IPS-15b (cell line): ENCODE results near the gene WT1.

Source experiments
- H3K27me3 ChIP-seq: one replicate; pipeline ENCODE4 v1.6.1; 2013; ENCODE audit warnings: low read length; ENCODE audit not compliant: control insufficient read depth, insufficient read depth
- H3K36me3 ChIP-seq: one replicate; pipeline ENCODE4 v1.6.1; 2013; ENCODE audit warnings: low read length; ENCODE audit not compliant: control insufficient read depth, insufficient read depth
- H3K4me1 ChIP-seq: one replicate; pipeline ENCODE4 v1.6.1; 2013; ENCODE audit warnings: mild to moderate bottlenecking, low read length; ENCODE audit not compliant: control insufficient read depth, insufficient read depth
- H3K4me3 ChIP-seq: one replicate; pipeline ENCODE4 v1.5.1; 2013; ENCODE audit warnings: low read depth, low read length
- H3K9ac ChIP-seq: one replicate; pipeline ENCODE4 v1.6.1; 2013; ENCODE audit warnings: low read depth, mild to moderate bottlenecking, low read length
- H3K9me3 ChIP-seq: one replicate; pipeline ENCODE4 v1.6.1; 2013; ENCODE audit warnings: mild to moderate bottlenecking, low read length; ENCODE audit not compliant: control insufficient read depth, insufficient read depth

The WT1 gene

DNA sequence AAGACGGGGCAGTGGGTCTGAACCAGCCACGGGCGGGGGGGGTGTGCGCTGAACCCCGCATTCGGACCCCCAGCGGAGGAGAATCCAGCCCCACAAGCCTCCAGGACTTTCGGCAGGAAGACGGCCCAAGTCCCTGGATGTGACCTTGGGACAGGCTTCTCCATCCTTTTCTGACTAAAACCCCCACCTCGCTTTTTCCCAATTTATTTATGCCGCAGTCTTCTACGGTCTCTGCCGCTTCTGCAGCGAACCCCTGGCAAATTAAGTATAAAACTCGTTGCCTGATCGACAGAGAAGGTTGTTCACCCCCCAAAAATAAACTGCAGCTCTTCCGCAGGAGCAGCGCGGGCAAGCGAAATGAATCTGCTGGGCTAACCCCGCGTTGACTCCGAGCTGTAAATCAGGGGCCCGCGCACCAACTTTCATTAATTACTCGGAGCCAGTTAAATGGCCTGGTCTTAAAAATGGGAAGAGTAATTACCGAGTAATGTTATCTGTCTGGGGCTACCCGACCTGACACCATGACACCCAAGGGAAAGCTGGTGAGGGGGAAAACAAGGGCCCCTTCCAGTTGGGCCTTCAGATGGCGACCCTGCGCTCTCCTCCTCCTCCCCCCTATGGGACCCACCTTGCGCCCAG, 6.6 kb downstream of the WT1 start:
- H3K9me3 ChIP-seq = no peaks in the 10 kb centered on the region
- no peaks in the 10 kb centered on the region for H3K36me3 ChIP-seq
- H3K9ac ChIP-seq = no peak overlapping the region
- peak overlapping the region; percentile 53 for H3K4me3 ChIP-seq
- H3K4me1 ChIP-seq = peaks cover 2% of the 10 kb centered on the region
- peaks cover 99% of the 10 kb centered on the region for H3K27me3 ChIP-seq

DNA sequence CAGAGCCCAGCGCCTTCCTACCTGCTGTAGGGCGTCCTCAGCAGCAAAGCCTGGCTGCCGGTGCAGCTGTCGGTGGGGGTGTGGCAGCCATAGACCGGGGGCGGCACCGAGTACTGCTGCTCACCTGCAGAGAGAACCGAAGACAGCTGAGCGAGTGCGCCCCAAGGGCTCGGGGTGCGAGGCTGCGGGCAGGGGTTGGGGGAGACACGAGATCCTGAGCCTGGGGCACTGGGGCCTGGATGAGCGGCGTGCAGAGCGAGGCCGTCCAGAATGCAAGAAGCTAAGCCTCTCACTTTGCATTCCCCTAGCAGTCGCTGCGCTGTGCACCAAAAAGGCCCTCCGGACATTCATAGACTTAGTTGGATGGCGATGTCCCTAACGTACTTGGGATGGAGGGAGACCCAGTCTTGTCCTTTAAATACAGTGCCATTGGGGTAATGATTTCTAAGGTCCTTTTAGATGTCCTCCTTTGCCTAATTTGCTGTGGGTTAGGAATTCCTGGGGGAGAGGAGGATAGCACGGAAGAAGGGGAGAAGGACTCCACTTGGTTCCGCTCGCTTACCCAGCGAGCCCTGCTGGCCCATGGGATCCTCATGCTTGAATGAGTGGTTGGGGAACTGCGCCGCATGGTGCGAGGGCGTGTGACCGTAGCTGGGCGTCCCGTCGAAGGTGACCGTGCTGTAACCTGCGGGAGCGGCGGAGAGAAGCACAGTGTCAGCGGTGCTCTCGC, 7.2 kb downstream of the WT1 start:
- peaks cover 2% of the 10 kb centered on the region for H3K4me1 ChIP-seq
- H3K4me3 ChIP-seq = peak overlapping the region; percentile 53
- H3K9ac ChIP-seq = no peak overlapping the region
- H3K27me3 ChIP-seq = peaks cover 99% of the 10 kb centered on the region
- no peaks in the 10 kb centered on the region for H3K9me3 ChIP-seq
- no peaks in the 10 kb centered on the region for H3K36me3 ChIP-seq

DNA sequence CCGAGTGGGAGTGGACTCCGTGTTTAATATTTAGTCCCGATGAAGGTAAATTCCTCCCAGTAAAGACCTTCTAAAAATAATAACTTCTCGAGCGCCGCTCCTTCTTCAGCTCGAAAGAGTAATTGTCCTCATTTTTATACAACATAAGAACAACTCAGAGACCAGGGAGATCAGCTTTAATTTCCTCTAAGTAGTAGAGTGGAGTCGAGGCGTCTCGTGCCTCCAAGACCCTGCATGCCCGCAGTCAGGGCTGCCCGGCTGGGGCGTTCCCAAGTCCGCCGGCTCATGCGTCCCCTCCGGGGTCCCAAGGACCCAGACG, 7.8 kb downstream of the WT1 start:
- Histone ChIP-seq H3K9ac (no peak overlapping the region), H3K4me3 (peak overlapping the region; percentile 53), H3K4me1 (peaks cover 2% of the 10 kb centered on the region), H3K9me3 (no peaks in the 10 kb centered on the region), H3K36me3 (no peaks in the 10 kb centered on the region), H3K27me3 (peaks cover 99% of the 10 kb centered on the region)

DNA sequence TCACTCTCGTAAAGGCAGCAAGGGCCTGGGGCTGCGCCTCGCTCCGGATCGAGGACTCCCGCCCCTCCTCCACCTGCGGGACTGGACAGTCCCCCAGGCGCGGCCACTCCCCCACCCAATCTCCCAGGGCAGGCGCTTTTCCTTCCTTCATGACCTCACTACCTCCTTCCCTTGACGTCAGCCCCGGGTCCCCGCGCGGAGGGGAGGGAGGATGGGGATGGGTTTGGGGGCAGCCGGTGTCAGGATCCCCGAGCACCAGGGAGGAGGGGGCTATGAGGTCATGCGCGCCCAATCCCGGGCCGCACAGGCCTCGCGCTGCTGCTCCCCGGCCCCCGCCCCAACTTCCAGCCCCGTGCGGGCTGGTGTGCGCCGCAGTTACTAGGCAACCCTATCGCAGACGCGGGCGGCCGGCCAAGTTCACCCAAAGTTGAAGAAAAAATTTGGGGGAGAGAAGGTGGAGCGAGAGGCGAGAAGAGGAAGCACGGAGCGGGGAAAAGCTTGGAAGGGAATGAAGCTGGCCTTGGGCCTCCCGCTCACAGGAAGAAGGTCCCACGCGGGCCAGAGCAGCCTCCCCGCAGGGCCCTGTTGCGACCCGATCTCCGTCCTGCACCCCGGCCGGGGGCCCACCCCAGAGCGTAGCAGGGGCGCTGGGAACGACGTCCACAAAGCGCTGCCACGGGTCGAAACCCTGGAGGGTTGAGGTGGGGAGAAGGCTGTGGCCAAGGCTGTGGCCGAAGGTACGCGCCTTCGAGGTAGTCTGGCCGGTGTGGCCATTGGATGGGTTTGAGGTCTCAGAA, 8.3 kb downstream of the WT1 start:
- H3K9me3 ChIP-seq = no peaks in the 10 kb centered on the region

DNA sequence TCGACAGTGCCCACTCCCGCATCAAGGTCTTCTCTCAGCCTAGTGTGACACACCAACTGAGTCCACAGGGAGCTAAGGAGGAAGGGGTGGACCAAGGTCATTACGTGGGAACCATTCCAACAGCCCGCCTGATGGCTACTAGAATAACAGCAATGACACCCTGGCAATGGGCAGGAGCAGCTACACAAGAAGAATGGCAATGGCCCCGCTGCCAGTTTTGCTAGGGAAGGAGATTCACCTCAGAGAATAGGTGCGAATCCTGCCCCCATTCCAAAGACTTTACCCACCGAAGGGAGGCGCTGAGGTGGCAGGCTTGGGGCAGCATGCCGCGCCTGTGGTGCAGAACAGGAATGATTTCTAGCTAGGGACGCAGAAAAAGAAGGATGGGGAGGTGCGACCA, 9.1 kb downstream of the WT1 start:
- H3K9me3 ChIP-seq = no peaks in the 10 kb centered on the region
- no peak overlapping the region for H3K9ac ChIP-seq
- no peaks in the 10 kb centered on the region for H3K36me3 ChIP-seq
- H3K4me3 ChIP-seq = peak overlapping the region; percentile 53
- H3K4me1 ChIP-seq = peaks cover 2% of the 10 kb centered on the region
- H3K27me3 ChIP-seq = peaks cover 91% of the 10 kb centered on the region

More for the DNA sequence above, 8.3 kb downstream of the WT1 start:
- H3K36me3 ChIP-seq = no peaks in the 10 kb centered on the region
- peaks cover 2% of the 10 kb centered on the region for H3K4me1 ChIP-seq
- H3K27me3 ChIP-seq = peaks cover 97% of the 10 kb centered on the region
- H3K4me3 ChIP-seq = peak overlapping the region; percentile 53
- no peak overlapping the region for H3K9ac ChIP-seq

DNA sequence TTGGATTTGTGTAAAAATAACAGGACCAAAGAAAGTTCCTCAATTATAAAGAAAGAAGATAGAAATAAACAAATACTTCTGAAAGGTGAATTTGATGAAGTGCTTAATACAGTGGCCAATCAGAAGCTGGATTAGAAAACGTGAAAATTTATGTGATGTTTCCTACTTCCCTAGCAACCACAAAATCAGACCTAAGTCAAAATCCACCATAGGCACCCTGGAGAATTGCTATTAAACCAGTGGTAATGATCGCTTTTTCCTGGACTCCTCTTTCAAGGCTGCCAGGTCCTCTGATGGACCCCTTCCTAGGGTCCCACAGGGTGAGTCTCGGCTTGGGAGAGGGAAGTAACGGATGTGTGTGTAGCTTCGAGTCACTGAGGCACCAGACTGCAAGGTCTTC, 9.6 kb downstream of the WT1 start:
- Histone ChIP-seq H3K4me1 (peaks cover 2% of the 10 kb centered on the region), H3K9me3 (no peaks in the 10 kb centered on the region), H3K27me3 (peaks cover 91% of the 10 kb centered on the region), H3K9ac (no peak overlapping the region), H3K36me3 (no peaks in the 10 kb centered on the region), H3K4me3 (peak overlapping the region; percentile 53)

DNA sequence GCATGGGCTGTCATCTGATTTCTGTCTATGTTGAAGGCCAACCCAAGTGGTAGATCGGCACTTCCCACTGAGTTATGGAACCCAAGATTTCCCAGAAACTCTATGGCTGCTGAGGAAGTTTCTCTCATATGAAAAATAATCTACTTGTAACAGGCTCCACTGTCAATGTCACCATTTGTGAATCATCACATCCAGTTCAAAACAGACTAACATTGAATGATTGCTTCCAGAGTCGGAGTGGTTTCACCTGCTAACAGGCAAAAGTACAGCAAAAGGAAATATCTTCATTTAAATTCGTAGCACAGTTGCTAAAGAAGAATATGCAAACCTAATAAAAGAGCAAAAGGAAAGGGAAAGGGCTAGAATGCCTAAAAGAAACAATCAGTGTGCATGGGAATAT, 12.8 kb downstream of the WT1 start:
- Histone ChIP-seq H3K9me3 (no peaks in the 10 kb centered on the region), H3K4me3 (no peak overlapping the region), H3K4me1 (peaks cover 6% of the 10 kb centered on the region), H3K36me3 (no peaks in the 10 kb centered on the region), H3K9ac (no peak overlapping the region), H3K27me3 (peaks cover 60% of the 10 kb centered on the region)

DNA sequence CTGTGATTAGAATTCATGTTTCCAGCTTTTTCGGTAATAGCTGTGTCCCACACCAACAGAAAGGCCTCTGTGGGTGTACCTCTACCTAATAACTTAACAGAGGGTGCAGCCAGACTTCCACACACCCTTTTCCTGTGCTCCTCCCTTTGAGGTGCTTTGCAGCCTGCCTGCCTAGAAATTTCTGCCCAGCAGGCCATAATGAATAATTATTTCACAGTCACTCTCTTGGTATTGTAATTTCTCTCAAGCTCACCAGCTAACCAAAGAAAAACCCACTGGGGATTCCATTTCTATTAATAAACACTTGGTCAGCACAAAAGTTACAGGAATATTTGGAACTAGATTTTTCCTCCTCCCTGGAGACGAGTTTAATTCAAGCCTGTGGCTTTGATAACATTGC, 13.3 kb downstream of the WT1 start:
- Histone ChIP-seq H3K36me3 (no peaks in the 10 kb centered on the region), H3K4me3 (no peak overlapping the region), H3K9ac (no peak overlapping the region), H3K4me1 (peaks cover 6% of the 10 kb centered on the region), H3K27me3 (peaks cover 54% of the 10 kb centered on the region), H3K9me3 (no peaks in the 10 kb centered on the region)

DNA sequence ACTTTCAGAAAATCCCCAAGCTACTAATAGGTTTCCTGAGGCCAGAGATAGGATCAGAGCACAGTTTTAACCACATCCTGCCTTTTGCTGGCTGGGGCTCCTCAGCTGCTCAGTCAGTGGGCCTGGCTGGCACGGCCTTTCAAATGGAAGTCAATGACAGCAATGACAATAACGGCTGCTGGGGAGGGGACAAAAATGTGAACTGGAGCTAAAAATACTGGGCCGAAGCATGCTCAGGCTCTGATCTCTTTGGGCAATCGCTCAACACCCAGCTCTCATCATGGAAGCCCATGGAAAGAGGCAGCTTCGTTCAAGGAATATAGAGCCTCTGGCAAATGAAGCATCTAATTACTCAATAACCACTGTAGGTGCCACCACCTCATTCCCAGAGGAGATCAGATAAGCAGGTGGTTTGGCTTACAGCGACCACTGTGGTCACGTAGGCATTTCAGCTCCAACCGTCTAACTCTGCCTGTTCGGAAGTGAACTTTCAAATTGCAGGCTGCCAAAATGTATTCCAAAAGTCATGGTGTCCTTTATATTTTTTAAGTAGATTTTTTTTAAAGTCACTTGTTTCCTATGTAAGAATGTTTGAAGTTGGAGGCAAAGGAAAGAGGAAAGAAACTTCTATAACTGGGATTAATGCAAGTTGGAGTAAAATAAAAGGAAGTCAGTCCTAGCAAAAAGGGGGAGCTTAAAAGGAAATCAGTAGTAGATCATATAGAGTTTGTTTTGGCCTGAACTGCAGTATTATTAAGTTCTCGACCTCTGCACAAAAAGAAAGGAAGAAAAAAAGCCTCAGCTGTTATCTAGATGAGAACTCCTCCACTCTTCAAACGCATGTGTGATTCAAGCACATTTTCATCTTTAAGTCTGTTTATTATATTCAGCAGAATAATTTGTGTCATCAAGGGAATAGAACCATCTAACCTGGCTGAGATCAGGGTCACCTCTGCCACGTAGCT, 14.1 kb downstream of the WT1 start:
- Histone ChIP-seq H3K27me3 (peaks cover 47% of the 10 kb centered on the region), H3K9ac (no peak overlapping the region), H3K36me3 (no peaks in the 10 kb centered on the region), H3K4me3 (no peak overlapping the region), H3K4me1 (peaks cover 6% of the 10 kb centered on the region), H3K9me3 (no peaks in the 10 kb centered on the region)

DNA sequence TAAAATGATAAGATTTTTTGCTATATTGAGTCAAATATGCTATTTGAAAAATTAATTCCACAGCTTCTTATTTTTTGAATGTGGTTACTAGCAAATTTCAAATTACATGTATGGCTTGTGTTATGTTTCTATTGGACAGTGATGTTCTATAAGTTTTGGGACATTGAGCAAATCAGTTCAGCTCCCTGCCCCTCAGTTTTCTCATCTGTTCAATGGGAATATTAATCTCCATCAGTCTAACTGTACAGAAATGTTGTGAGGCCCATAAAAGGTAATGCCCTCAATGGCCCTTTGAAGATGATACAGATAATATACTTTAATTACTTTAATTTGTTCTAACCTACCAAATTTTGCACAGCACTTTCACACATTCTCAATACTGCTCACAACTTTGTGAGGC, 15.2 kb downstream of the WT1 start:
- Histone ChIP-seq H3K36me3 (no peaks in the 10 kb centered on the region), H3K4me3 (no peak overlapping the region), H3K9ac (no peak overlapping the region), H3K9me3 (no peaks in the 10 kb centered on the region), H3K4me1 (peaks cover 6% of the 10 kb centered on the region), H3K27me3 (peaks cover 36% of the 10 kb centered on the region)

DNA sequence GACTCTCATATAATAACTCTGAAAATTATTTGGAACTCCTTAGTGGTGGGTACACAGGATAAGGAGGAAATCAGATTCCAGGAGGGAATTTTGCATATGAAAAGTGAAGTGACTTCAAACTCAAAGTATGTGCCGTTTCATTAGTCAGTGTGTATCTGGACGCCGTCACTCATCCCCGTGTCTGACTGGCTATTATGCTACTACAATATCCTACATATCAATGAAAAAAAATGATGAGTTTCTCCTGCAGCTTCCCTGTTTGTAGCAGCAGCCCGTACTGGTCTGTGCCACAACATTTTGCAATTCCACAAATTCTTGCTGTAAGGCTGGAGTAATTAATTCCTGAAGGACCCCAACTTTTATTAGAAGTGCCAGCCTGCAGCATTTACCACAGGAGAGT, 16.5 kb downstream of the WT1 start:
- Histone ChIP-seq H3K4me1 (peaks cover 6% of the 10 kb centered on the region), H3K9me3 (no peaks in the 10 kb centered on the region), H3K9ac (no peak overlapping the region), H3K36me3 (no peaks in the 10 kb centered on the region), H3K27me3 (peaks cover 24% of the 10 kb centered on the region), H3K4me3 (no peak overlapping the region)
